K562 (cell line): ENCODE data around the gene TEX51. TPM values are rescaled to one million over a fixed set of nuclear protein-coding genes. Genes with fewer than 3 reads are reported as not detected.

Experiments
- IFI16 ChIP-seq: fragments of 250-450 bp; sonication (Bioruptor Pico); IDR thresholded peaks from 2 replicates; pipeline ENCODE4 v2.1.2; 2022; ENCODE audit warnings: mild to moderate bottlenecking, inconsistent platforms
- KAT2B ChIP-seq: IDR thresholded peaks from one replicate; pipeline ENCODE4 v1.6.1; 2012; ENCODE audit warnings: low read depth, mild to moderate bottlenecking, control low read depth, inconsistent platforms, low read length, moderate library complexity
- SMAD2 ChIP-seq: fragments of 150-350 bp; IDR thresholded peaks from 2 replicates; pipeline ENCODE4 v1.6.1; 2014; ENCODE audit warnings: low read depth, mild to moderate bottlenecking, low read length
- SMAD4 ChIP-seq: fragments of 250-450 bp; sonication (Bioruptor Pico); conservative IDR thresholded peaks from 2 replicates; pipeline ENCODE4 v1.8.0; 2021; ENCODE audit warnings: inconsistent platforms, mild to moderate bottlenecking, moderate library complexity
- SMARCC2 ChIP-seq: fragments of 450-650 bp; IDR thresholded peaks from 2 replicates; pipeline ENCODE4 v1.6.1; 2017; ENCODE audit warnings: antibody characterized with exemption, moderate library complexity, mild to moderate bottlenecking, low read depth
- SOX6 ChIP-seq: fragments of 450-650 bp; IDR thresholded peaks from 2 replicates; pipeline ENCODE4 v1.6.1; 2014; ENCODE audit warnings: mild to moderate bottlenecking
- TBP ChIP-seq: optimal IDR thresholded peaks from 2 replicates; pipeline ENCODE3; 2011; ENCODE audit warnings: low read depth, low read length, improper control_type of control experiment
- TCF7L2 ChIP-seq: fragments of 150-350 bp; IDR thresholded peaks from 2 replicates; pipeline ENCODE4 v1.6.1; 2016; ENCODE audit warnings: low read depth, mild to moderate bottlenecking, low read length, moderate library complexity
- ZNF57 ChIP-seq: fragments of 450-650 bp; formaldehyde crosslinking; IDR thresholded peaks from 2 replicates; pipeline ENCODE4 v1.4.0; 2020; ENCODE audit warnings: mild to moderate bottlenecking, moderate library complexity
- ZNF584 ChIP-seq: fragments of 200-800 bp; sonication (Bioruptor generic); IDR thresholded peaks from 2 replicates; pipeline ENCODE4 v1.6.1; 2016; ENCODE audit warnings: low read depth, mild to moderate bottlenecking, missing genetic modification characterization, missing compliant biosample characterization
- ZNF586 ChIP-seq: fragments of 450-650 bp; formaldehyde crosslinking; conservative IDR thresholded peaks from 2 replicates; pipeline ENCODE4 v1.4.0; 2020; ENCODE audit warnings: mild to moderate bottlenecking, moderate library complexity
- ZSCAN29 ChIP-seq: fragments of 450-650 bp; IDR thresholded peaks from 2 replicates; pipeline ENCODE4 v1.6.1; 2017
- polyA plus RNA-seq, 8 experiments: library from polyadenylated mRNA; depleted of rRNA in 4 of 8; stranded (reverse) in 5 of 8; unstranded in 3 of 8; fragments of >200 nt; fragmentation: Nextera tagmentation in 2 of 8; fragmentation: Illumina TruSeq in 1 of 8; extraction: Ambion mirVana in 2 of 8; extraction: Trizol in 1 of 8; gene quantifications; 2 replicates each; pipeline versions ENCODE4 v1.2.1 to v1.2.3, GENCODE V29; 2011 to 2014; ENCODE audit warnings: inconsistent platforms in 1 of 8, missing spikeins in 1 of 8
- total RNA-seq, 7 experiments: library from RNA; depleted of rRNA in 6 of 7; stranded (reverse); fragments of >200 nt in 6 of 7; fragmentation: Illumina TruSeq in 2 of 7; extraction: Trizol in 2 of 7; gene quantifications; 2 replicates each; pipeline versions ENCODE4 v1.2.1 to v1.2.3, GENCODE V29; 2011 to 2021; ENCODE audit warnings: low replicate concordance in 1 of 7
- TF ChIP-seq, protein P1 (sequence below): fragments of 450-650 bp; IDR thresholded peaks from 2 replicates; pipeline ENCODE4 v1.6.1; 2018; ENCODE audit not compliant: partially characterized antibody

Gene TEX51
- total and polyA plus RNA-seq, 9 of the 15 experiments (the other 6 are each of a cell fraction or from before 2014, with no cell fraction given), result not detected

DNA sequence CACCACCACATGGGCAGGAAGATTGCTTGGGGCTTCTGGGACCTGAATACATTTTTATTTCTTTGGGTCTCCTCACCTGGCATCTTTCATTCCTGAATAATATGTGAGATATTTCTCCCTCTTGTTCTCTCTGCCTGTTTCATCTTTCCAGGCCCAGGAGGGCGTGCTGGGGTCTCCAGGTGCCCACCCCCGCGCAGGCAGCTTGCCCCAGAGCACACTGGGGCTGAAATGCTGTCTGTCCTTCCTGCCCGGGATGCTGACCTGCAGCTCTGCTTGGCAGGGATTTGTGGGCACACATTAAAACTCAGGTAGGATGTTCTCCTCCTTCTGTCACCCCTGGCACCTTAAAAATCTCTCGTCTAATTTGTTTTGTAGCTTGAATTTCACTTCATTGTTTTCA is 39.7 kb upstream of the TEX51 start (continued):
- TF ChIP-seq, protein P1, sequence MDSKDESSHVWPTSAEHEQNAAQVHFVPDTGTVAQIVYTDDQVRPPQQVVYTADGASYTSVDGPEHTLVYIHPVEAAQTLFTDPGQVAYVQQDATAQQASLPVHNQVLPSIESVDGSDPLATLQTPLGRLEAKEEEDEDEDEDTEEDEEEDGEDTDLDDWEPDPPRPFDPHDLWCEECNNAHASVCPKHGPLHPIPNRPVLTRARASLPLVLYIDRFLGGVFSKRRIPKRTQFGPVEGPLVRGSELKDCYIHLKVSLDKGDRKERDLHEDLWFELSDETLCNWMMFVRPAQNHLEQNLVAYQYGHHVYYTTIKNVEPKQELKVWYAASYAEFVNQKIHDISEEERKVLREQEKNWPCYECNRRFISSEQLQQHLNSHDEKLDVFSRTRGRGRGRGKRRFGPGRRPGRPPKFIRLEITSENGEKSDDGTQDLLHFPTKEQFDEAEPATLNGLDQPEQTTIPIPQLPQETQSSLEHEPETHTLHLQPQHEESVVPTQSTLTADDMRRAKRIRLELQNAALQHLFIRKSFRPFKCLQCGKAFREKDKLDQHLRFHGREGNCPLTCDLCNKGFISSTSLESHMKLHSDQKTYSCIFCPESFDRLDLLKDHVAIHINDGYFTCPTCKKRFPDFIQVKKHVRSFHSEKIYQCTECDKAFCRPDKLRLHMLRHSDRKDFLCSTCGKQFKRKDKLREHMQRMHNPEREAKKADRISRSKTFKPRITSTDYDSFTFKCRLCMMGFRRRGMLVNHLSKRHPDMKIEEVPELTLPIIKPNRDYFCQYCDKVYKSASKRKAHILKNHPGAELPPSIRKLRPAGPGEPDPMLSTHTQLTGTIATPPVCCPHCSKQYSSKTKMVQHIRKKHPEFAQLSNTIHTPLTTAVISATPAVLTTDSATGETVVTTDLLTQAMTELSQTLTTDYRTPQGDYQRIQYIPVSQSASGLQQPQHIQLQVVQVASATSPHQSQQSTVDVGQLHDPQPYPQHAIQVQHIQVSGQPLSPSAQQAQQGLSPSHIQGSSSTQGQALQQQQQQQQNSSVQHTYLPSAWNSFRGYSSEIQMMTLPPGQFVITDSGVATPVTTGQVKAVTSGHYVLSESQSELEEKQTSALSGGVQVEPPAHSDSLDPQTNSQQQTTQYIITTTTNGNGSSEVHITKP, result no peak
- TF ChIP-seq TBP, result no peak
- no peak for TF ChIP-seq IFI16 (CRISPR knock-in tag)
- TF ChIP-seq KAT2B, result no peak
- TF ChIP-seq ZNF584 (CRISPR knock-in tag), result no peak
- TF ChIP-seq ZNF586 (CRISPR knock-in tag), result no peak
- TF ChIP-seq SMAD2, result no peak
- no peak for TF ChIP-seq SOX6
- TF ChIP-seq ZSCAN29, result no peak
- no peak for TF ChIP-seq ZNF57 (CRISPR knock-in tag)
- no peak for TF ChIP-seq SMAD4 (CRISPR knock-in tag)
- TF ChIP-seq TCF7L2, result no peak
- TF ChIP-seq SMARCC2, result no peak
